ENCODE data around the gene TIMM17A. TPM values are rescaled to one million over a fixed set of nuclear protein-coding genes. Genes with fewer than 3 reads are reported as not detected.

The TIMM17A gene
- 69.5 and 78.5 TPM in 2 replicates for polyA plus RNA-seq (2014; cell fraction: cytosol; rRNA removed)
- polyA plus RNA-seq (2014; cell fraction: nucleus; rRNA removed), result 50.6 TPM in 2 replicates

- peak; percentile 96 for DNase-seq (ENCODE audit: low spot score)
Measured at GRCh38 chr1:201955009-201955728, at the start of gene TIMM17A. Gene TIMM17A, plus strand, starts transcription at chr1:201955503. Its CDS starts 24 bp downstream, at chr1:201955527.

DNA sequence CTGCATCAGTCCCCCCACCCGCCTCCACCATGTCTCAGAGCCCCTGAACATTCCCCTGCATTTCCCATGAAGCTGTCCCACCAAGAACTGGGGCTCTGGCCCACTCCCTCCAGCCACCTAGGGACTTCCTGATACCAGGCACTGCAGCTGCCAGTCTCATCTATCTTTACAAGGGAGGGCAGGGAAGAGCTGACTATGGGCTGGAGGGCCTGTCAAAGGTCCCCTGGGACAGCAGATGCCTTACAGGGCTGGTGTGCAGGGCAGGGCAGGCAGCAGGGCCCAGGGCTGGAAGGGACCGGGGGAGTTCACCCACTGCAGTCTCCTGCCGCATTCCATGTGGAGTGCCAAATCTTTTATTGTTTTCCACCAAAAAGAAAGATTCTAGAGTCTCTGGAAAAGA lies 49.0 kb upstream of the TIMM17A start:
- peak; percentile 56 for DNase-seq (ENCODE audit: low spot score)

GRCh38 chr1:201907621-201908020 lies 47.7 kb upstream of the TIMM17A start:
- DNase-seq (ENCODE audit: low spot score), result no peak

DNA sequence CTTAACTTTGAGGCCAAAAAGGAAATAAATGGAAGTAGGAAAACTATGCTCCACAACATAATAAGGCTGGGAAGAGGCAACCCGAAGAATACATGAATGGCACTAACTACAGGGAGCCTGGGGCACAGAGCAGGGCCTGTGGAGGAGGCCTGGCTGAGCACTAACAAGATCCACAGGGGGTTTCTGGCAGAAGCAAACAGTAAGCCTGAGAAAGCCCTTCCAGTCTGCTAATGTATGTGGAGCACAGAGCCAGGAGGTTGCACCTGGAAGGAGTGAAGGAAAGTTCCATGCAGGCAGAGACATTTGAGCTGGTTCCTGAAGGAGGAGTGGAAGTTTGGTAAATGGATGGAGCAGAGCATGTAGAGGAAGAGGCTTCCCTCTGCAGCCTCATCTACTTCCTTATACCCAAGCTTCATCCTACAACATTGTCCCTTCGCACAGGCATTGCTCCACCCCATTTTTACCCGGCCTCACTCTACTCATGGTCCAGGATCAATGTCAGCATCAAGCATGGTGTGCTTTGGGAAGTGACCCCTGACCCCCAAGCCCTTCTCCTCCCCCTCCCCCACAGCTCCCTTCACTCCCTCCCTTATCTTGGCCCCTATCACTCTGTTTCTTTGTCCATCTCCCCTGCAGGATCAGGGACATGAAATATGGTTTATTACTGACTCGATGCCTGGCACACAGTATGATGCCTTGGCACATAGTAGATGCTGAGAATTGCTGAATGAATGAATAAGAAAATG lies 43.3 kb upstream of the TIMM17A start:
- DNase-seq (ENCODE audit: low spot score), result no peak

DNA sequence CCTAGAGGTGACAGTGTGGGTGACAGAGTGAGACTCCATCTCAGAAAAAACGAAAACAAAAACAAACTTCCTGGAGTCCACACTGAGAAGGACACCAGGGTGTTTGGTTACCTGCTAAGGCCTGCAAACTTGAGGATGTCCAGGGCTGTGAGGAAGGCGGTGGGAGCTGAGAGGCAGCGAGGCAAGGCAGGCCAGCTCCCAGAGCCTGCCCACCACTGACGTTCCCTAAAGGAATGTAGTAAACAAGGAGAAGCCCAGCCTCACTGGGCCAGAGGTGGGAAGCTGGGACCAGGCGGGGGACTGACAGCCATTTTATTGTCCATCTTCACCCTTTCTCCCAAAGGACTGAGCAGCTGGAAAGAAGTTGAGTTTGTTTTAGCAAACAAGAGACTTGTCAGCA lies 42.5 kb upstream of the TIMM17A start:
- DNase-seq (ENCODE audit: low spot score), result no peak

DNA sequence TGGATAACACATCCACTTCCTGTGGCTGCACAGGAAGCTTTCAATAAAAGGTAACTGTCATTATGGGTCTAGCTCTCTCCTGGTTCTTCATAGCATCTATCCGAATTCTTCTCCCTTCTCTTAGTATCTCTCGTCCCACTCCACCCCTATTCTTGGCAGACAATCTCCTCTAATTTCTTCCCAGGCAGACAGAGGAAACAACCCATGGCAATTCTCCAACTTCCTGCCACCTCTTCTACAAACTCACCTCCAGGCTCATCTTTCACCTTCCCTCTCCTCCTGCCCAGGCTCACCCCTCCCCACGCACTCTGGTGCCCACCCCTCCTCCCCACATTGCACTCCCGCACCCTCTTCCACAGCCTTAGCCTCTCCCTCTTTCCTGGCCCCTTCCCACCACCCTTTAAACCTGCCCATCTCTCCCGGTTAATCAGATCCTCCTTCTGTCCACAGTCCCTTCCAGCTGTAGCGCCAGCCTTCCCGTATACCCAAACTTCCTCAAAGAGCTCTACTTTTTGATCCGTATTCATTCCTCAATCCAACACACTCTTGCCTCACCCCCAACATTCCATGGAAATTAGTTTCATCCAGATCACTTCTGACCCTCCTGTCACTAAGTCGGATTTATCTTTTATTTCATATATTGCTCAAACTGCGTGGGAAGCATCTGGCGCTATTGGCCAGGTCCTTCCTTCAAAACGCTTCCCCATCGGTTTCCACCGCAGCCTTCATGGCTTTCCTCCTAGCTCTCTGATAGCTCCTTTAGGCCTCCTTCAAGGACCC lies 40.7 kb upstream of the TIMM17A start:
- DNase-seq (ENCODE audit: low spot score), result no peak

DNA sequence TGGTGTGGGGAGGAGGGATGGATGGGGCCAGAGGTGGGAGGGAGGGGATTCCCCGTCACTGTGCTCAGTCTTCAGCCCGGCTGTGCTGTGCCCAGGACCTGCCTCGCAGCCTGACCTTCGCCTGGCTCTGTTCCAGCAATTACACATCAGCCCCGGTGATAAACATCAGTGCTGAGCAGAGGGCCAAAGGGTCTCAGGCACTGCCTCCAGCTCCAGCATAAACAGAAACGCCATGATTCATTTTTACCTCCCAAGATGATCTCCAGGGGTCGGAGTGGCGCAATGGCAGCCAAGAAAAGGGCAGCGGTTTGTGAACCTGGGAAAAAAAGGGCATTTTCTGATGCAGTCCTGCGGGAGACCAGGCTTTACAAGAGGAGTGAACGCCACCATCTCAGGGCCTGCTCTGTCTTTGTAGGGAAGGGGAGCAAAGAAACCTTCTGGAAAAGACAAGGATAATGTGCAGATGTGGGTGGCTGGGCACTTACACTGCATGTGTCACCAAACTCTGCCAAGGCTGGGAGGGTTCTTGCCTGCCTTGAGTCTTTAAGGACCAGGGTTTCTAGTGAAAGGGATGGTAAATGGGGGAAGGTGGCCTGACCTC lies 38.6 kb upstream of the TIMM17A start:
- peak; percentile 90 for DNase-seq (ENCODE audit: low spot score)

DNA sequence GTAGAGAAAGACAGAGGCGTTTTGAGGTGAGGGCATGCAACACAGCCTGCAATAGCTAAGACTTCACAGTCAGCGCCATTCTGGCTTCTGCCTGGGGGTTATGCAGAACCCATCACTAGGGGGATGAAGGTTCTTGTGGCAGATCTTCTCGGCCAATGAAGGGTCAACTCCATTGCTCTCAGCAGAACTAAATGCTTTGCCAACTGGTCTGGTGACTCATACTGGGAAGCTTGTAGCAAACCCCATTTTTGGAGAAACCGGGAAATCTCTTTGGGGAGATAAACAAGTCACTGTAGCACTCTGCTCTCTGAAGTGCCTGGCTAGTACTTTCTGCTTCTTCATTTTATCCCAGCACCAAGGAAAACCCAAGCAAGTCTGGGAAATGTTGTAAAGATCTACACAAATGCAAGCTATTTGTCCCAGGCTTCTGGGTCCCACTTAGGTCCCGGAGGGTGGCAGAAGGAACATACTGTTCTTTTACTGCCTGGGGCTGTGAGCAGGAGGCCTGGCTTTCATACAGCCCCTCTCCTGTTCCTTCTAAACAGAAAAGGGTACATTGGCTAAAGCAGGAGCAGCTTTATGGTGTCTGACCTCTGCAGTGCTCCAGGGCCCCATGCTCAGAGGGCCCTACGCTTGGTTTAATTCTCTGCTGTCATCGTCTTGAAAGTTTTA lies 37.8 kb upstream of the TIMM17A start:
- no peak for DNase-seq (ENCODE audit: low spot score)

DNA sequence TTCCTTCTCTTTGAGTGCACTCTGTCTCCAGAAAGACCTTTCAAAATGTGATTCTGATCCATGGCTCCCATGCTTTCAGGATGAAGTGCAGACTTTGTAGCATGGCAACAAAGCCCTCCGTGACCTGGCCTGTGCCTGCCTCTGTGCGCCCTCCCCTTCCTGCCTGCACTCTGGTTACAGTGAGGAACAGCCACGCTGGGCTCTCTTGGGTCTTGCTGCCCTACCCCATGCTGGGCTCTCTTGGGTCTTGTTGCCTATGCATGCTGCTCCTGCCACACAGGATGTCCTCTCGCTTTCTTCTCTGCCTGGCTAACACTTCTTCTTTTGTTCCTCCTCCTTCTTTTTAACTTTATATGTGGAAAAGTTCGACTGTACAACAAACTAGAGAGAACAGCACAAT lies 37.0 kb upstream of the TIMM17A start:
- DNase-seq (ENCODE audit: low spot score), result no peak

DNA sequence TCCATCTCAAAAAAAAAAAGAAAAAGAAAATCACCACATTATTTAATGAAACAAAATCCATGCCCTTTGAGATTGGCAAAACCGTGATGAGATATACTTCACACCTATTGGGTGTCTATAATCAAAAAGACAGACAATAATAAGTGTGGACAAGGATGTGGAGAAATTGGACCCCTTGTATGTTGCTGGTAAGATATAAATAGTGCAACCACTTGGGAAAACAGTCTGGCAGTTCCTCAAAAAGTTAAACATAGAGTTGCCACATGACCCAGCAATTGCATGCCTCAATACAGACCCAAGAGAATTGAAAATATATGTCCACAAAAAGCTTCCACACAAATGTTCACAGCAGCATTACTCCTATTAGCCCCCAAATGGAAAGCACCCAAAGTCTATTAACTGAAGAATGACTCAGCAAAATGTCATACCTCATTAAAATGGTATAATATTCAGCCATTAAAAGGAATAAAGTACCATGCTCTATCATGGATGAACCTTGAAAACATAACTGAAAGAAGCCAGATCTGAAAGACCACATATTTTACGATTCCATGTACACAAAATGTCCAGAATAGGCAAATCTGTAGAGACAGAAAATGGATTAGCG lies 33.2 kb upstream of the TIMM17A start:
- DNase-seq (ENCODE audit: low spot score), result no peak

DNA sequence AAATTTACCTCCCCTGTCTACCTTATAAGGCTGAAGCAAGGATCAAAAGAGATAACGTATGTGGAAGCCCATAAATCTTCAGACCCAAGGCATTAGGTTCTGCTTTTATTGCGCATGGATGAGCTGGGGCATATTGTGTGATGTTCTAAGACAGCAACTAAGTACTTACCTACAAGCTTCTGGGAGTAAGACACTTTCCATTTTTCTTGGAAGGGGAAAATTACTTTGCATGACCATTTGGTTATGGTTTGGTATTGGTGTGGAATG lies 30.1 kb upstream of the TIMM17A start:
- DNase-seq (ENCODE audit: low spot score), result peak; percentile 56

DNA sequence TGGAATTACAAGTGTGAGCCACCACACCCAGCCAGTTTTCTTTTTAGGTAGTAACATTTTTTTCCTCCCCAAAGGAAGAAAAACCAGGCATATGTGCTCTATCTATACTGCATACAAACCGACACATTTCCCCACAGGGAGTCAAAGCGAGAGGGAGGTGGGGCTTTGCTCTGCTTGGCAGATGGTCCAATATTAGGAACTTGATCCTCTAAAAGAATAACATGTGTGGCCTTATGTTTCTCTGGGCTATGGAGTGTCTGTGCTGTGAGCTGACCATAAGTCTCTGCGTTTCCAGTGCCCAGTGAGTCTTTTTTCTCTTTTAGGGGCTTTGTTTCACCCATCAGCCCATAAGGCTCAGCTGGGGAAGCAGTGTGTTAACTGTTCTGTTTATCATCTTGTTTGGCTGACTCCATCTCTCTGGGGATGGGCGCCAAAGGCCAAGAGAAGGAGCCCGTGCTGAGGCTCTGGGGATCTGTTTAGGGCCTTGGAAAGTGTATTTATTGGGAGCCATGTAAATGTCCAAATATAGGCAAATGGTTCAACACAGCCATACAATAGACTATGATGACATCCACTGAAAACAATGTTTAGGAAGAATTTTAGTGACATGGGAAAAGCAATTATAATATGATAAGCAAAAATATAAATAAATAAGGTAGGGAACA lies 29.2 kb upstream of the TIMM17A start:
- peak; percentile 33 for DNase-seq (ENCODE audit: low spot score)

GRCh38 chr1:201928266-201928665 lies 27.0 kb upstream of the TIMM17A start:
- no peak for DNase-seq (ENCODE audit: low spot score)

DNA sequence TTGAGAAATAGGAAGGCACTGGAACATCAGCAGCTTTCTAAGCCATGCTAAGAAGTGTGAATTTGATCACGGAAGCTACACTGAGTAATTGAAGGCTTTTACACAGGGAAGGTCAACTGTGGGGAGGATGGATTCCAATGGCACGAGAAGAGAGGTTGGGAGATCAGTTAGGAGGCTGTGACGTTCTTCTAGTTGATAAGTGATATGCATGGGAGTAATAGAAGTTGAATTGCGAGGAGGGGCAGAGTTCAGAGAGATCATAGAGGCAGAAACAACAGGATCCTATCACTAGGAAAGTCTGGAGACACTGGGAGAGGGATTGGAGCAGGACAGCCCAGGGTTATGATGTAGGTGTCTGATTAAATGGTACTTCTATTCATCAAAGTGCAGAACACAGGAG lies 25.2 kb upstream of the TIMM17A start:
- DNase-seq (ENCODE audit: low spot score), result no peak

- DNase-seq (ENCODE audit: low spot score), result no peak
Measured at GRCh38 chr1:201930803-201931202, 24.5 kb upstream of the TIMM17A start.

DNA sequence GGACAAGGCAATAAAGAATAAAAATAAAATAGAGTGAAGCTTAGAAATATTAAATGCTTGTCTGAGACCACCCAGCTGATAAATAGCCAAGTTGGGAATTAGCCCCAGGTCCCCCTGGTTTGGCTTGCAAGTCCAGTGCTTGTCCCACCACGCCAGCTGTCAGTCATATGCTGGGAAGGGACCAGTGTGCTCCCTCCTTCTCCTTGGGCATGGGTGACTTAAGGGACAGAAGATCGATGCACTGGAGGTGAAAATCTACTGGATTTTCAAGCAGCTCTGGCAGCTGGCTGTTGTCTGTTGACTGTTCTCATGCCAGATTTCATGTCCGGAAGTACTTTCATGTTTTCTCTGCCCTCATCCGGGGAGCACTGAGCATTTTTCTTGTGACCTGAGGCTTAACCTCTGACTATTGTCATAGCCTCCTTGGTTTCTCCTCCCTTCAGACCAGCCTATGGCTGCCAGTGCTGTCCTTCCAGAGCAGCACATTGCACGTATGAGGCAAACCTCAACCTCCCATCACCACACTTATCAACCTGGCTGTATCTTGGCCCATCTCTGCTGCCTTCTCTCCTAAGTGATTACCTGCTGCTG lies 21.4 kb upstream of the TIMM17A start:
- DNase-seq (ENCODE audit: low spot score), result no peak

DNA sequence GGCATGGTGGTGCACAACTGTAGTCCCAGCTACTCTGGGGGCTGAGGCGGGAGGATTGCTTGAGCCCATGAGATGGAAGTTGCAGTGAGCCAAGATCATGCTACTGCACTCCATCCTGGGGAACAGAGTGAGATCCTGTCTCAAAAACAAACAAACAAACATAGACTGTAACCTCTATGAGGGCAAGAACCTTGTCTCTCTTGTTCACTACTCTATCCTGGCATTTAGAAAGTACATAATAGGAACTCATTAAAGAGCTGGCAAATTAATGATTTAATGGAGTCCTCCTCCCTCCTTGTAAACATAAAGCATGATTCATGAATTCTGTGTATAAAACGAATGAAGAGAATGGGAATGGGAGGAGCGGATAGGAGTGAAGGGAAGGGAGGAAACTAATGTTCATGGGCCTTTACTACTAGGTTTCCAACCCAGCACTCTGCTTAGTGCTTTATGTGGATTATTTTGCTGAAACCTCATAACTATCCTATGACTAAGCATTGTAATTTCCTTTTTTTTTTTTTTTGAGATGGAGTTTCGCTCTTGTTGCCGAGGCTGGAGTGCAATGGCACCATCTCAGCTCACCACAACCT lies 17.6 kb upstream of the TIMM17A start:
- DNase-seq (ENCODE audit: low spot score), result no peak

DNA sequence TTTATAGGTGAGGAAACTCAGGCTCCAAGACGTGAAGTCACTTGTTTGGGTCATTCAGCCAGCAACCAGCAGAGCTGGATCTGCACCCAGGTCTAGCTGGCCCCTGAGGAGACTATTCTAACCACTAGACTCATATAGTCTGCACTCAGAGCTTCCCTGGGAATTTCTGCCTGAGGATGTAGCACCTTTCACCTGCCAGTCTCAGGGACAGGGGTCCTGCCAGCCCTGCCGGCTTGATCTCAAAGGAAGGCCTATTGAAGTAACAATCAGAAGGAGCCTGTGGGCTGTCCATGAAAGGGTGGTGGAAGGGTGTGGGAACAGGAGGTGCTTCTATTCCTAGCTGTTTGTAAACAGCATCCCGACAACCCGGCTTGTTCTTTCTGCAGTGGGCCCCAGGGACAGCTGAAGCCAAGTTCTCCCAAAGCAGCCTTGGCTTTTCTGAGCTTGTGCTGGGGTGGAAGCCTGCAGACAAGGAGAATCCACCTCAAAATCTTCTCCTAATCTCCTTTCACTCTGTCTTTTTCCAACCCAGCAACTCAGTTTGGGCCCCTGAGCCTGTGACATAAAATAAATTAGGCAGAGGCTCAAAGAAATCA lies 16.8 kb upstream of the TIMM17A start:
- no peak for DNase-seq (ENCODE audit: low spot score)

DNA sequence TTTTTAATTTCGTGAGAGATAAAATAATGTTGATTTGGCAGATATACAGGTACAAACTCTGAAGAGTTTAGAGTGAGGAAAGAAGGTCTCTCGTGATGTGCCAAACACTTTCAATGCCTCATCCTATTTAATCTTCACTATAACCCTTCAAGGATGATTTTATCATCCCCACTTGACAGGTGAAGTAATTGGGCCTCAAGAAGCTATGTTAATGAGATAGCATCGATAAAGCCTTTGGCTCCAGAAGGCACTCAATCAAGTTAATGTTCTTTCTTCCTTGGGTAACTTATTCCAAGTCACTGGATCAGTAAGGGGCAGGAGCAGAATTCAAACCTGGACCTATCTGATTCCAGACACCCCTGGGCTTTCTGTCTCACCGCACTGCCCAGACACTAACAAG lies 16.2 kb upstream of the TIMM17A start:
- no peak for DNase-seq (ENCODE audit: low spot score)
